Measurements from ENCODE around the gene CRYGS. TPM values are rescaled to one million over a fixed set of nuclear protein-coding genes. Genes with fewer than 3 reads are reported as not detected.
"Not testable (repeated sequence)": the region's sequence is repeated elsewhere in the genome, so short reads cannot be mapped to it uniquely, and the experiment has no call there.

The CRYGS gene
- polyA plus RNA-seq, 1 of the 3 experiments (the other 2 are of a cell fraction), result 2.1 TPM

GRCh38 chr3:186569361-186569760 lies 25.2 kb upstream of the CRYGS start:
- H3K27ac ChIP-seq (ENCODE audit: low read depth in 2 of 2, low read length in 1 of 2); H4K20me1 ChIP-seq (ENCODE audit: insufficient read depth); H3K9me2 ChIP-seq; H3K9me3 ChIP-seq; DNase-seq; H3F3A ChIP-seq (replicated peaks; ENCODE audit: insufficient read depth); POLR2A ChIA-PET; H3K27me3 ChIP-seq (ENCODE audit: insufficient read depth): not testable (repeated sequence)
- H3K4me1 ChIP-seq (ENCODE audit: control insufficient read depth in 1 of 2, insufficient read depth in 2 of 2, low read depth in 1 of 2, low read length in 1 of 2), result peaks cover 16 to 17% of the 10 kb centered on the region in 2 experiments
- peak overlapping the region; percentile 97 for H3K4me2 ChIP-seq
- H3K36me3 ChIP-seq (replicated peaks in 1 of 2; ENCODE audit: control insufficient read depth in 1 of 2, insufficient read depth in 2 of 2, low read length in 1 of 2), result peaks cover 15 to 22% of the 10 kb centered on the region in 2 experiments
- H3K9ac ChIP-seq, result peak overlapping the region; percentile 70; the same call in 1 of the 2 replicates
- CTCF ChIA-PET, result interaction anchor here (1.1 to 1.4 kb wide), 2 partner anchors 253 to 460 kb away, joined by 3 read pairs; no protein-coding TSS in a partner anchor
- peaks cover 49% of the 10 kb centered on the region for H3K79me2 ChIP-seq (ENCODE audit: insufficient read depth)
- WGBS (ENCODE audit: low lambda C conversion rate), result 67% methylated on average over 11 of the region's 11 CpGs
- peak overlapping the region; percentile 86 to 96 for H3K4me3 ChIP-seq (ENCODE audit: low read depth in 2 of 2, low read length in 1 of 2)
- peak overlapping the region; percentile 94; the same call in 1 of the 2 replicates for H2AFZ ChIP-seq (ENCODE audit: low read depth)

GRCh38 chr3:186567072-186567921 lies 23.1 kb upstream of the CRYGS start, which contains the start of gene TBCCD1:
Gene TBCCD1 (minus strand): TSS chr3:186567339. CDS start chr3:186564329, 3,010 bp downstream.
- Histone ChIP-seq H3K36me3 (replicated peaks in 1 of 2; ENCODE audit: control insufficient read depth in 1 of 2, insufficient read depth in 2 of 2, low read length in 1 of 2) (peaks cover 0 to 13% of the 10 kb centered on the region in 2 experiments), H3K4me2 (peak within 1 kb of the TSS; percentile 81), H2AFZ (ENCODE audit: low read depth) (peak within 1 kb of the TSS; percentile 100), H3K27ac (ENCODE audit: low read depth in 2 of 2, low read length in 1 of 2) (peak within 1 kb of the TSS; percentile 69 to 83), H3K4me1 (ENCODE audit: control insufficient read depth in 1 of 2, insufficient read depth in 2 of 2, low read depth in 1 of 2, low read length in 1 of 2) (peaks cover 16 to 17% of the 10 kb centered on the region in 2 experiments), H3K9me2 (no peaks in the 10 kb centered on the region), H3F3A (replicated peaks; ENCODE audit: insufficient read depth) (peaks cover 3% of the 10 kb centered on the region), H3K4me3 (ENCODE audit: low read depth in 2 of 2, low read length in 1 of 2) (peak within 1 kb of the TSS; percentile 94), H3K27me3 (ENCODE audit: insufficient read depth) (no peaks in the 10 kb centered on the region), H3K79me2 (ENCODE audit: insufficient read depth) (peaks cover 48% of the 10 kb centered on the region), H3K9ac (peak within 1 kb of the TSS; percentile 78), H3K9me3 (no peaks in the 10 kb centered on the region), H4K20me1 (ENCODE audit: insufficient read depth) (no peaks in the 10 kb centered on the region)
- WGBS (ENCODE audit: low lambda C conversion rate), result 9% methylated on average over 13 of the region's 66 CpGs
- ChIA-PET CTCF (interaction anchor here (1.2 to 1.7 kb wide), 3 partner anchors 27 to 463 kb away, joined by 4 read pairs; no protein-coding TSS in a partner anchor), POLR2A (interaction anchor here (1.4 to 2.2 kb wide), 2 partner anchors 216 to 629 kb away, joined by 3 to 7 read pairs; partner anchors contain the start of genes EIF4A2 and TRA2B)
- DNase-seq, result peak; percentile 95
- no peak for TF ChIP-seq EZH2phosphoT487 (IDR thresholded peaks at IDR 0.05; ENCODE audit: borderline replicate concordance, low read depth)
- no peak for TF ChIP-seq JUND (IDR thresholded peaks at IDR 0.05)
- no peak for TF ChIP-seq RFX5 (IDR thresholded peaks at IDR 0.05; ENCODE audit: low read length)
- no peak for TF ChIP-seq FOXM1 (IDR thresholded peaks at IDR 0.05; ENCODE audit: low read depth)
- TF ChIP-seq TEAD4 (IDR thresholded peaks at IDR 0.05; ENCODE audit: borderline replicate concordance, insufficient read depth), result no peak
- TF ChIP-seq SMC3 (IDR thresholded peaks at IDR 0.05; ENCODE audit: low read depth, low read length), result no peak
- TF ChIP-seq RXRA (IDR thresholded peaks at IDR 0.05; ENCODE audit: borderline replicate concordance, low read depth), result no peak
- TF ChIP-seq NRF1 (IDR thresholded peaks at IDR 0.05; ENCODE audit: low read depth, low read length), result peak; percentile 94
- TF ChIP-seq, protein P1, sequence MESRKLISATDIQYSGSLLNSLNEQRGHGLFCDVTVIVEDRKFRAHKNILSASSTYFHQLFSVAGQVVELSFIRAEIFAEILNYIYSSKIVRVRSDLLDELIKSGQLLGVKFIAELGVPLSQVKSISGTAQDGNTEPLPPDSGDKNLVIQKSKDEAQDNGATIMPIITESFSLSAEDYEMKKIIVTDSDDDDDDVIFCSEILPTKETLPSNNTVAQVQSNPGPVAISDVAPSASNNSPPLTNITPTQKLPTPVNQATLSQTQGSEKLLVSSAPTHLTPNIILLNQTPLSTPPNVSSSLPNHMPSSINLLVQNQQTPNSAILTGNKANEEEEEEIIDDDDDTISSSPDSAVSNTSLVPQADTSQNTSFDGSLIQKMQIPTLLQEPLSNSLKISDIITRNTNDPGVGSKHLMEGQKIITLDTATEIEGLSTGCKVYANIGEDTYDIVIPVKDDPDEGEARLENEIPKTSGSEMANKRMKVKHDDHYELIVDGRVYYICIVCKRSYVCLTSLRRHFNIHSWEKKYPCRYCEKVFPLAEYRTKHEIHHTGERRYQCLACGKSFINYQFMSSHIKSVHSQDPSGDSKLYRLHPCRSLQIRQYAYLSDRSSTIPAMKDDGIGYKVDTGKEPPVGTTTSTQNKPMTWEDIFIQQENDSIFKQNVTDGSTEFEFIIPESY (IDR thresholded peaks at IDR 0.05; ENCODE audit: borderline replicate concordance, low read depth), result no peak
- peak; percentile 82 for TF ChIP-seq POLR2AphosphoS5 (IDR thresholded peaks at IDR 0.05; ENCODE audit: low read depth, low read length)
- TF ChIP-seq RCOR1 (IDR thresholded peaks at IDR 0.05; ENCODE audit: low read length), result no peak
- TF ChIP-seq YY1 (IDR thresholded peaks at IDR 0.05; ENCODE audit: low read depth), result no peak
- no peak for TF ChIP-seq MEF2A (IDR thresholded peaks at IDR 0.05; ENCODE audit: borderline replicate concordance, low read depth)
- TF ChIP-seq USF1 (IDR thresholded peaks at IDR 0.05; ENCODE audit: borderline replicate concordance, low read depth), result no peak
- no peak; a peak in 1 of 4 replicates for TF ChIP-seq EP300 (IDR thresholded peaks at IDR 0.05; ENCODE audit: borderline replicate concordance in 1 of 2, low read depth in 1 of 2, low read length in 1 of 2)
- no peak for TF ChIP-seq USF2 (IDR thresholded peaks at IDR 0.05; ENCODE audit: borderline replicate concordance, low read depth, low read length)
- TF ChIP-seq GABPA (IDR thresholded peaks at IDR 0.05; ENCODE audit: low read depth), result no peak
- peak; percentile 85 for TF ChIP-seq MXI1 (IDR thresholded peaks at IDR 0.05; ENCODE audit: low read depth, low read length)
- TF ChIP-seq RAD21 (IDR thresholded peaks at IDR 0.05; ENCODE audit: low read length), result no peak
- TF ChIP-seq, protein P2, sequence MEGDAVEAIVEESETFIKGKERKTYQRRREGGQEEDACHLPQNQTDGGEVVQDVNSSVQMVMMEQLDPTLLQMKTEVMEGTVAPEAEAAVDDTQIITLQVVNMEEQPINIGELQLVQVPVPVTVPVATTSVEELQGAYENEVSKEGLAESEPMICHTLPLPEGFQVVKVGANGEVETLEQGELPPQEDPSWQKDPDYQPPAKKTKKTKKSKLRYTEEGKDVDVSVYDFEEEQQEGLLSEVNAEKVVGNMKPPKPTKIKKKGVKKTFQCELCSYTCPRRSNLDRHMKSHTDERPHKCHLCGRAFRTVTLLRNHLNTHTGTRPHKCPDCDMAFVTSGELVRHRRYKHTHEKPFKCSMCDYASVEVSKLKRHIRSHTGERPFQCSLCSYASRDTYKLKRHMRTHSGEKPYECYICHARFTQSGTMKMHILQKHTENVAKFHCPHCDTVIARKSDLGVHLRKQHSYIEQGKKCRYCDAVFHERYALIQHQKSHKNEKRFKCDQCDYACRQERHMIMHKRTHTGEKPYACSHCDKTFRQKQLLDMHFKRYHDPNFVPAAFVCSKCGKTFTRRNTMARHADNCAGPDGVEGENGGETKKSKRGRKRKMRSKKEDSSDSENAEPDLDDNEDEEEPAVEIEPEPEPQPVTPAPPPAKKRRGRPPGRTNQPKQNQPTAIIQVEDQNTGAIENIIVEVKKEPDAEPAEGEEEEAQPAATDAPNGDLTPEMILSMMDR (IDR thresholded peaks at IDR 0.05), result no peak
